Non-pigmented ciliary epithelial cell (primary cell): ENCODE data around the gene SRCIN1.
"Not testable (repeated sequence)": the region's sequence is repeated elsewhere in the genome, so short reads cannot be mapped to it uniquely, and the experiment has no call there.

Experiments
- DNase-seq: peaks from one replicate; pipeline ENCODE4 v3.0.0-alpha.2; 2010; ENCODE audit warnings: low read depth

Gene SRCIN1

DNA sequence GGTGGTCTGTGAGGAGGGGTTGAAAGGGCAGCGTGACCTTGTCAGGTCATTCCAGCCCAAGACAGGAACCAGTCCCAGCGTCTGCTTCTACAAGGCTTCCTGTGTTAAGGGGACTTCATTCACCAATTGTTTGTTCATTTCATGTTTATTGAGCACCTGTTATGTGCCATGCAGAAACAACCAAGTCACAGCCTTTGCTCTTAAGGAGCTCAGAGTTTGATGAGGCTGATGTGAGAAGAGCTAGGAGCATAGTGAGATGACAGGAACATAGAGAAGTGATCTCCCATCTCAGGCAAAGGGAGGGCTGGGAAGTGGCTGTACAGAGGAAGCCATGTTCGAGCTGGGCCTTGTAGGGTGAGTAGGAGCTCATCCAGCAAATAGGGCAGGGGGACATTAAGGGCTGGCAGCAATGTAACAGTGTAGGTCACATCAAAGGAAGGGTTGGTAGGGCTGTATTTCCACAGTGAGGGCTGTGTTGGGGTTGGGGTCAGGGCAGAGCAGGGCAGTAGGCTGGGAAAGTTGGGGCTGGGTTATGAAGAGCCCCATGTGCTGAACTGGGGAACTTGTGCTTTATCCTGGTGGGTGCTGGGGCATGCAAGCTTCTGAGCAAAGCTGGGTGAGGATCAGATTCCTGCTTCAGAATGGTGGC is 97.7 kb downstream of the SRCIN1 start:
- DNase-seq: no peak

DNA sequence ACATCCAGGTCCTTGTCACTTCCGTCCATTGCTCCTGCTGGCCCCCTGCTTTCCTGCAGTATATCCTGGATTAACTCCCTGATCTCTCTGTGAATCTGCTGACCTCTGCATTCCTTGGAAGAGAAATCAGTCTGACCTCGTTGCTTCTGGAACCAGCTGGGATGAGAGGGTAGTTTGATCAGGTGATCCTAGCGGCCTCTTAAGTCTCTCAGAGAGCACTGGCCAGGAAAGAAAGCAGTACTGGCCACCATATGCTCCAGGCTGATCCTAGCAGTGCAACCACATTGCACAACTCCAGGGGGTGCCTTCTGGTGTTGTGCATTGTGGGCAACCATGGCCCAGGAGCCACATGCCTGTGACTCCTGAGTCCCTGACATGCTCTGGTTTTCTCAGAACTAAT is 98.3 kb downstream of the SRCIN1 start:
- DNase-seq: no peak

DNA sequence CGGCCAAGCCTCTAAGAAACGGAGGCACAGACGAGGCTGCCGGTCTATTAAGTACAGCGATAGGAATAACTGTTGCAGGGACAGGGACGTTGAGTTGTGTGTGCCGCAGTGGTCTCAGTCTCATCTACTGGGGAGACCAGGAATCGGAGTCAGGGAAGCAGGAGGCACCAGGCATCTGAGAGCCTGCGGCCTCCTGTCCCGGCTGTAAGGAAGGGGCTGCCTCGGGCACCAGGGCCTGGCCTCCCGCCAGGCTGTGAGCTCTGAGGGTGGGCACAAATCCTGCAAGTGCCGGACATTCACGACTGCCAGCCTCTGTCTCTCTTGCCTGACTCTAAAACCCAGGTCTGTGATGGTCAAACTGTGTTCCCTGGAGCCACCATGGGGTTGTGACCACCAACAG is 101.5 kb downstream of the SRCIN1 start:
- DNase-seq: no peak

DNA sequence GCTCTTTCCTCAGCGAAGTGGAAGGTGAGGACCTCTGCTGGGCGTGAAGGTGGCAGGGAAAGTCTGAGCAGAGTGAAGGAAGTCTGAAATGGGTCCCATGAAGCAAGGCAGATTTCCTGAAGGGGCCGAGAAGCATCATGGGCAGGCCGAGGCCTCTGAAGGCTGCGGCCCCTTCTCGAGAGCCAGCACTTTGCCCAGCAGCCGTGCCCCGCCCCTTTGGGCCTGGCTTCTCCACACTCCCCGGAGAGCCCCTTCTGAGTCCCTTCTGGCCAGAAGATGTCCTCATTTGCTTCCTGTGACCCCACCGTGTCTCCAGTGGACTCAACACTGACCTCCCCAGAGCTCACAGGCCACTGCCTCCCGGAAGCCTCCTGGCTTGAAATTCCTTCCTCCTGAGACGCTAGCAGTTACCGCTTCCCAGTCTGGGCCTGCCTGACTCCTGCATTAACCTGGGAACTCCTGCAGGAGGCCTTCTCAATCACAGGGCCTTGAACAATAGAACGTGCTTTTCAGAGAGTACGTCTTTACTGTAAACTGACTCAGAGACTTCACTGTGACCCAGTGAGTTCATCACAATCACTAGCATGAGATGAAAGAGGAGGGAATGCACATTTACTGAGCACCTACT is 102.4 kb downstream of the SRCIN1 start:
- DNase-seq: not testable (repeated sequence)

DNA sequence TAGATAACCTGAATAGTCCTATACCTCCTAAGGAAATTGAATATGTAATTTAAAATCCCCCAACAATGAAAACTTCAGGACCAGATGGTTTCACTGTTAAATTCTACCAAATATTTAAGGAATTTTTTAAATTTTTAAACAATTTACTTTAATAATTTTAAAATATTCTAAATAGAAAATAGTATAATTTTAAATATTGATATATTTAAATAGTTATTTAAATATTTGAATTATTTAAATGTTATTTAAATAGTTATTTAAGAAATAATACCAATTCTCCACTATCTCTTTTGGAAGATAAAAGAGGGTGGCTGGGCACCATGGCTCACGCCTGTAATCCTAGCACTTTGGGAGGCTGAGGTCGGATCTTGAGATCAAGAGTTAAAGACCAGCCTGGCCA is 104.0 kb downstream of the SRCIN1 start:
- not testable (repeated sequence) for DNase-seq

DNA sequence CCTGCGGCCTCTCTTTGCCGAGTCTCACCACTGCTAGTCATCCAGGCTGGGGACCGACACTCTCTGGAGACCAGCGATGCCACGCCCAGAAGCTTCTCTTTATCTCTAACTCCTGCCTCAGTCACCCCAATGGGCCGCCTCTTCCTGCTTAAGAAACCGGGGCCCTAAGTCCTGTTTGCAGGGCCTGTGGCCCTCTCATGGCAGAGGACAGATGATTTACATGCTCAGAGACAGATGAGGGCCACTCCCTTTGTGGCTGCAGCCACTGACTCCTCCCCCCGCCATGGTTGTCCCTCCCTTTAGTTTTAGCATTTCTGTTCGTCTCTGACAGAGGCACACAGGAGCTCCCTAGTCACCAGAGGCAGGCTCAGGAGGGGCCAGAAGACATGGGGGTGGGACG is 106.5 kb downstream of the SRCIN1 start:
- not testable (repeated sequence) for DNase-seq

DNA sequence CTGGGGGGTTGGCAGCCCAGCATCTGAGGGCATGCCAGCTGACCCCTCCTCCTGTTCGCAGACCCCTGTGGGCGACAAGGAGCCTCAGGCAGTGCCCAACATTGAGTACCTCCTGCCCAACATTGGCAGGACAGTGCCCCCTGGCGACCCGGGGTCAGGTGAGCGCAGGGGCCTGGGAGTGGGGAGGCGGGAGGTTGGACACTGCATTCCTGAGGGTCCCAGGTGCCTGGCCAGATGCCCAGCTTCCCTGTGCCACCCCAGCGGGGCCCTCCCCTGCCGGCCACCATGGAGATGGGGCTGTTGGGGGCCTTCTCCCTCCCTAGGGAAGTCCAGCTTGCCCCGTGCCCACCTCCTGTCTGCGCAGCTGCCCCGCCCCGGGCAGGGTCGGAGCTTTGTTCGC is 107.4 kb downstream of the SRCIN1 start:
- DNase-seq: no peak

DNA sequence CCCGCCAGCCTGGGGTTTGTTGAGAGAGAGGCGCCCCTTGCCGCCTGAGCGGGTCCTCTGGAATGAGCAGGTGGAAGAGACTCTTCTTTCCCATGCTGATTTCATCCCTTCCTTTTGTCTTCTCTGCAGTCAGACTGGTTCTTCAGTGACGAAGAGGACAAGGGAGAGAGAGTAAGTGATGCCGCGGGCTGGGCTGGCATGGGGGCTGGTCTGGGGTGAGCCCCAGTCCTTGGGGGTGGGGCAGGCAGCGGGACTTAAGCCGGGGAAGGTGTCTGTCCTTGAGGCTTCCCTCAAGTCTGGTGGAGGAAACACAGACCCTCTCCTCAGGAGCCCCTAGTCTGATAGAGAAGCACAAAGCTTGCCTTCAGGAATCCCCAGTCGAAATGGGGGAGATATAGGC is 108.1 kb downstream of the SRCIN1 start:
- not testable (repeated sequence) for DNase-seq

DNA sequence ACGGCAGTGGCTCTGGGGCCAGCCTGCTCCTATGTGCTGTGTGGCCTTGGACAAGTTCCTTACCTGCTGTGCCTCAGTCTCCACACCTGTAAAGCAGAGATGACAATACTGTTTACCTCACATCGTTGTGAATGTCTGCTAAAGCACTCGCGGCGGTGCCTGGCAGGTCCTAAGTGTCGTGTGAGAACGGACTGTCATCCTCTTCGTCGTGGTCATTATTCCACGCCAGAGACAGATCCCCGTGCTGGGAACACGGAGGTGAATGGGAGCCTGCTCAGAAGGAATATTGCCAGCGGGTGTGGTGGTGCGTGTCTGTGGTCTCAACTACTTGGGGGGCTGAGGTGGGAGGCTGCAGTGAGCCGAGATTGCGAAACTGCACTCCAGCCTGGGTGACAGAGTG is 111.6 kb downstream of the SRCIN1 start:
- DNase-seq: not testable (repeated sequence)

DNA sequence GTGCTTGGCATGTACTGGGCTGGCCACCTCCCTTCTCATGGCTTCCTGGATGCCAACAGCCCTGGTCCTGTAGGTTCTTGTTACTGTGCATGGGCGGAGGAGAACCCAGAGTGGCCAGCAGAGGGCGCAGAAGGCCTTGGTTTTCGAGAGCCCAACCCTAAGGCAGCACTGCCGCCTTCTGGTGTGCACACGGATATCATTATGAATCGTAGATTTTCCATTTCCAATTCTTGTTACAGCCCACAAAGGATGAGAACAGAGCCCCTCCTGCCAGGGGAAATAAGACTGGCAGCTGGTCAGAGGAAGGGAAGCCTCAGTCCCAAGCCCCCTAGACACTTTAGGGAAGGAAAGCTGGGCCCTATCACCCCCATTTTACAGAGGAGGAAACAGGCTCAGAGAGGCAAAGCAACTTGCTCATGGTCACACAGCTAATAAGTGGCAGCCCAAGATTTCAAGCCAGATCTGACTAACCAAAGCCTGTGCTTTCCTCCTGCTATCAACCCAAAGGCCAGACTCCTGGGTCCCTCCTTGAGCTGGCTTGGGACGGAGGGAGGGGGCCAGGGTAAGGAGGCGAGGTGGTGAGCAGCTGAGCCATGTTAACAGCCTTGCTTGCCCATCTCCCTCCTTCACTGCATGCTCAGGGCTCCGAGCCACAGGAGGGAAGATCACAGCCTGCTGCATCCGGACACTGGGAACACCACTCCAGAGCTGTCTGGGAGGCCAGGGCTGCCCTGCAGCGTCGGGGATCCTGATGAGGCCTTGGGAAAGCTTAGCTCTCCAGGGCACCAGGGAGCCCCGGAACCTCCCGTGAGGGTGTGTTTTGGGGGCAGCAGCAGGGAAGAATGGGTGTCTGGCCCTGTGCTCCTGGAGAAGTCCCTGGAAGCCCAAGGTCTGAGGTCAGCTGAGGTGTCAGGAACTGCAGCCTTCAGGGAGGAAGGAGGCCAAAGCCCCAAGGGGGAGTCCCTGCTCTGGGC is 113.4 kb downstream of the SRCIN1 start:
- DNase-seq: peak; percentile 48

DNA sequence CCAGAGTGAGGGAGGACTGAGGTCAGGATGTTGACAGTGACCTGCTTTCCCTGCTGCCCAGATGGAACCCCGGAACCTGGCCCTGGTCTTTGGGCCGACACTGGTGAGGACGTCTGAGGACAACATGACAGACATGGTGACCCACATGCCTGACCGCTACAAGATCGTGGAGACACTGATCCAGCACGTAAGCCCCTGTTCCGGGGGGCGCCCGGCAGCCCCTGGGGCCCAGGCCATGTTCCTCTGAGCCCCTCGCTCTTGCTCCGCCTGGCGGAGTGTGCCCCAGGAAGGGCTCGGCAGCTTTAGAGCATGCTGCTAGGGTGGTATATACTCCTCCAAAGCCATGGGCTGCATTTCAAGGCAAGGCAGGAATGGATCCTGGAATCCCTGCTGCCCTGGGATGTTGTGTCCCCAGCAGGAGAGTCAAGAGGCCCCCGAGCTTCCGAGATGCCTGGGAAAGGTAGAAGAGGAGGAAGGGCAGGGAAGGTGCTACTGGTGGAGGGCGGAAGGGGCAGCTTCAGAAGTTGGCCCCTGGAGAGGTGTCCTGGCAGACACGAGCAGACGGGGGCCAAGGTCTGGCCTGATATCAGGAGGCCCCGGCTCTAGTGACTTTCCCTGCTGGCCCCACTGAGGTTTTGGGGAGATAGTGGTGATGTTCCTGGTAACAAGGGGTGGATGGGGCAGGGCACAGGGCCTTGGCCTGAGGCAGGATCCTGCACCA is 114.2 kb downstream of the SRCIN1 start:
- DNase-seq: not testable (repeated sequence)

DNA sequence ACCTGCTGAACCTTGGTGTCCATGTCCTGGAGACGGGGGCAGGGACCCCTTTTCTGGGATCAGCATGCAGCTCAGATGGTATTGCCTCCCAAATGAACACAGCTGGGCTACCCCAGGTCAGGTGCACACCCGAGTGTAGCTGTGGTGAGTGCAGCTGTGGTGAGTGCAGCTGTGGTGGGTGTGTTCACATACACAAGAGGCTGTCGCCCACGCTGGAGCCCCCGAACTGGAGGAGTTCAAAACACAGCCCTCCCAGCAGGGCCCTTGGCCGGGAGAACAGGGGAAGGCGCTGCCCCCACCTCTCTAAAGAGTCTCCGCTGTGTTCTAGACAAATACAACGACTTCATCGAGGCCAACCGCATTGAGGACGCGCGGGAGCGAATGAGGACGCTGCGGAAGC is 116.0 kb downstream of the SRCIN1 start:
- not testable (repeated sequence) for DNase-seq

DNA sequence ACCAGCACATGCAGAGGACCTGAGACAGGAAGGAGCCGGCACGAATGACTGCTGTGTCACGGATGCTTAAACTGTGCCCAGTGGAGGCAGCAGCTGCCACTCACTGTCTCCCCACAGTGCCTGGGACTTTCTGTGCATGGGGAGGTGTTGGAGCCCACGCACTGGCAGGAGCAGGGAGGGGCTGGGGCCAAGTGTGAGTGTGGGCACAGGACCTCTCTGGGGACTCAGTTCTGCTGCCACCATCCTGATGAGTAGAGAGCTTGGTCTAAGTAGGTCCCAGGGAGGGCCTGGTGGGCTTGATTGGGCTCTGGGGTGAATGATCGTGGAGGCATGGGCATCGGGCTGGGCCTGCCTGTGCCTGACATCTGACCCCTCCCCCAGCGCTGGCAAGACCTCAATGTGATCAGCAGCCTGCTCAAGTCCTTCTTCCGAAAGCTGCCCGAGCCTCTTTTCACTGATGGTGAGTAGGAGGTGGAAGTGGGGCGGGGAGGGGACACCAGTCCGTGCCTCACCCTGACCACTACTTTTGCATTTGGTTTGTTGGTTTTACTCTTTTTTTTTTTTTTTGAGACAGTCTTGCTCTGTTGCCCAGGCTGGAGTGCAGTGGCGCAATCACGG is 120.0 kb downstream of the SRCIN1 start:
- DNase-seq: not testable (repeated sequence)

DNA sequence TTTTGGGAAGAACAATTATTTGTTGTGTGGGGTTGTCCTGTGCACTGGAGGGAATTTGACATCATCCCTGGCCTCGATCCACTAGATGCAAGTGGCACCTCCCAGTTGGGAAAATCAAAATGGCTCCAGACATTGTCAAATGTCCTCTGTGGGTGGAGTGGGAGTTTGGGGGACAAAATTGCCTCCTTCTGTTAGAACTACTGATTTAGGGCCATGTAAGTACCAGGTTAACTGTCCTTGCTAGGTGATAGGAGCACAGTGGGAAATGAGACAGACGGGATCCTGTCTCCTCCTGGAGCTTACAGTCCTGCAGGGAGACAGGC is 120.6 kb downstream of the SRCIN1 start:
- DNase-seq: no peak

DNA sequence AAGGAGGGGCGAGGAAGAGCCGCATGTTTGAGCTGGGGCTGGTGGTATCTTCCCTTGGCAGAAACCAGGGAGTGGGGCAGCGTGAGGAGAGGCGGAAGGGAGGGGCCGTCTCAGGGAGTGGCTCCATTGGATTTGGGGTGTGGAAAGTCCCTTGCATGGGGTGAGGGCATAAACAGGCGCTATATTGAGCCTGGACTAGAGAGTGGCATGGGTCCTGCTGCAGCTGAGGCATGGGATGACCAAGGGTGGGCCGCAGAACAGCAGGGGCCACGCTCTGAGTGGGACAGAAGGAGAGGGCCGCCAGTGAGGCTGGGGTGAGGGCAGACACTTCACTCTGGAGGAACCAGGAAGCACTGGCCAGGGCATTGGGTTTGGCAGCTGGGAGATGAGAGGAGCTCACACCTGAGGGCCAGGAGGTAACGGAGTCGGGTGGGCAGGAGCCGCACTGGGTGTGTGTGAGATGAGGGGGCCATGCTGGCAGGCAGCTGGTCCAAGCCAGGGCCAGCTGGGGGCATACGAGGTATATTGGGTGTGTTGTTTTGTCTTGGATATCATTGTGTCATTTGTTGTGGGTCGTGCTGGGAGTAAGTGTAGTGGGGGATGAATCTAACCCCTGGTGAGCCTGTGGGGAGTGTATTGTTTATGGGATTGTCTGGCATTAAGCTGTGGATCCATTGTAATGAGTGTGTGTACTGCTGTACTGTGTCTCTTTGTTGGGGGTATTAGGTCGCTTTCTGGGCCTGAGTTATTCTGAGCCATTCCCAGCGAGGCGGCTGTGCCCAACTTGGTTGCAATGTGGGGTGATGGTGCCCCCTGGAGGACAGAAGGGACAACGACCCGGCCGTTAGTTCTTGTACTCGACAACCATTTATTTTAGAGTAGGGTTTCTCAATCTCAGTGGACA is 121.3 kb downstream of the SRCIN1 start:
- not testable (repeated sequence) for DNase-seq

DNA sequence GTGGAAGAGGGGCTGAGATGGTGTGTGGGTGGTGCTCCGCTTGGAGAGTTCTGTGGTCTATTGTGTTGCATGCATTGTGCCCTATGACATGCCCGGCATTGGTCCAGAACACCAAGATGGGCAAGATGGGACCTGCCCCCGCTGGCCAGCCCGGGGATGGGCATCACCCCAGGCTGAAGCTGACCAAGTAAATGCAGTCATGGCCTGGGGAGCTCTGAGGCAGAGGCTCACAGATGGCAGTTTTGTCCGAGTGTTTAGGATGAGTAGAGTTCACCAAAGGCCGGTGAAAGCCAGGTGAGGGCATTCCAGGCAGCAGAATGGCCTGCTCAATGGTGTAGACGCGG is 123.1 kb downstream of the SRCIN1 start:
- not testable (repeated sequence) for DNase-seq

DNA sequence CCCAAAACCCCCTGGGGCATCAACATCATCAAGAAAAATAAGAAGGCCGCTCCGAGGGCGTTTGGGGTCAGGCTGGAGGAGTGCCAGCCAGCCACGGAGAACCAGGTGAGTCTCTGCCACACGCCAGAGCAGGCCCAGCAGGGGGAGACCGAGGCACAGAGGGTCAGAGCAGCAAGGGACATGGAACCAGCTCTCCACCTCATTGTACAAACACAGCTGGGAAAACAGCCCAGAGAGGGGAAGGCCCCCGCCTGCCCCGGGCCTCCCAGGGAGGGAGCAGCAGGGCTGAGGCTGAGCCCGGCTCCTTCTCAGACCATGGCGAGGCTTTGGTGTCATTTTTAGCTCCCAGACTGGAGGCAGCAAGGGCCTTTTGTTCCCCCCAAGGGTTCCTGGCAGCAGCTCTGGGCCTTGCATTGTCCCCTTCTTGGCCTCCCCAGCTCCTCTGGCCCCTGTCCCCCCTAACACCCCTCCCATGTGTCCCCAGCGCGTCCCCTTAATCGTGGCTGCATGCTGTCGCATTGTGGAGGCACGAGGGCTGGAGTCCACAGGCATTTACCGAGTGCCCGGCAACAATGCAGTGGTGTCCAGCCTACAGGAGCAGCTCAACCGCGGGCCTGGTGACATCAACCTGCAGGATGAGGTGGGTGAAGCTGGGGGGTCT is 123.6 kb downstream of the SRCIN1 start:
- DNase-seq: not testable (repeated sequence)
